ENCODE data around the gene POU2F2. TPM values are rescaled to one million over a fixed set of nuclear protein-coding genes. Genes with fewer than 3 reads are reported as not detected.

POU2F2 gene
- total RNA-seq, 3 donors from 2014 or later: 83.9 to 123 (median 85.7) TPM

GRCh38 chr19:42123765-42124164, 8.5 kb downstream of the POU2F2 start:
- Mint-ChIP-seq H3K4me3 (peak overlapping the region; percentile 86), H3K9me3 (no peaks in the 10 kb centered on the region), H3K27me3 (ENCODE audit: low read depth) (no peaks in the 10 kb centered on the region), H3K36me3 (ENCODE audit: insufficient read depth) (peaks cover 15% of the 10 kb centered on the region), H3K4me1 (ENCODE audit: low read depth) (peaks cover 79% of the 10 kb centered on the region)
- DNase-seq: no peak
- no peak for ATAC-seq

- DNase-seq (peak; percentile 68), ATAC-seq (peak; percentile 79 to 82)
- no peaks in the 10 kb centered on the region for H3K27me3 Mint-ChIP-seq (ENCODE audit: low read depth)
- H3K36me3 Mint-ChIP-seq (ENCODE audit: insufficient read depth): peaks cover 16% of the 10 kb centered on the region
- peak overlapping the region; percentile 86 for H3K4me3 Mint-ChIP-seq
- H3K9me3 Mint-ChIP-seq: no peaks in the 10 kb centered on the region
- H3K4me1 Mint-ChIP-seq (ENCODE audit: low read depth): peaks cover 76% of the 10 kb centered on the region
Measured at GRCh38 chr19:42122691-42123607, 9.3 kb downstream of the POU2F2 start.

GRCh38 chr19:42121656-42122069, 10.6 kb downstream of the POU2F2 start:
- H3K36me3 Mint-ChIP-seq (ENCODE audit: insufficient read depth): peaks cover 18% of the 10 kb centered on the region
- peak; percentile 78 for ATAC-seq
- no peaks in the 10 kb centered on the region for H3K9me3 Mint-ChIP-seq
- H3K4me1 Mint-ChIP-seq (ENCODE audit: low read depth): peaks cover 67% of the 10 kb centered on the region
- peak overlapping the region; percentile 86 for H3K4me3 Mint-ChIP-seq
- no peaks in the 10 kb centered on the region for H3K27me3 Mint-ChIP-seq (ENCODE audit: low read depth)
- DNase-seq: peak; percentile 88

GRCh38 chr19:42121036-42121621, 11.1 kb downstream of the POU2F2 start:
- DNase-seq (no peak), ATAC-seq (peak in 1 of 2 donors; percentile 2)
- Mint-ChIP-seq H3K4me3 (peak overlapping the region; percentile 86), H3K27me3 (ENCODE audit: low read depth) (no peaks in the 10 kb centered on the region), H3K36me3 (ENCODE audit: insufficient read depth) (peaks cover 22% of the 10 kb centered on the region), H3K9me3 (no peaks in the 10 kb centered on the region), H3K4me1 (ENCODE audit: low read depth) (peaks cover 65% of the 10 kb centered on the region)

GRCh38 chr19:42120276-42120980, 11.8 kb downstream of the POU2F2 start:
- Mint-ChIP-seq H3K4me1 (ENCODE audit: low read depth) (peaks cover 64% of the 10 kb centered on the region), H3K9me3 (no peaks in the 10 kb centered on the region), H3K36me3 (ENCODE audit: insufficient read depth) (peaks cover 25% of the 10 kb centered on the region), H3K4me3 (peak overlapping the region; percentile 86), H3K27me3 (ENCODE audit: low read depth) (no peaks in the 10 kb centered on the region)
- ATAC-seq (no peak), DNase-seq (no peak)

- Mint-ChIP-seq H3K4me1 (ENCODE audit: low read depth) (peaks cover 54% of the 10 kb centered on the region), H3K4me3 (no peak overlapping the region), H3K9me3 (no peaks in the 10 kb centered on the region), H3K27me3 (ENCODE audit: low read depth) (no peaks in the 10 kb centered on the region), H3K36me3 (ENCODE audit: insufficient read depth) (peaks cover 36% of the 10 kb centered on the region)
- ATAC-seq: no peak
- DNase-seq: no peak
Measured at GRCh38 chr19:42117076-42117475, 15.2 kb downstream of the POU2F2 start.

- no peaks in the 10 kb centered on the region for H3K9me3 Mint-ChIP-seq
- H3K36me3 Mint-ChIP-seq (ENCODE audit: insufficient read depth): peaks cover 35% of the 10 kb centered on the region
- no peak overlapping the region for H3K4me3 Mint-ChIP-seq
- DNase-seq (no peak), ATAC-seq (no peak)
- no peaks in the 10 kb centered on the region for H3K27me3 Mint-ChIP-seq (ENCODE audit: low read depth)
- H3K4me1 Mint-ChIP-seq (ENCODE audit: low read depth): peaks cover 53% of the 10 kb centered on the region
Measured at GRCh38 chr19:42116308-42117075, 15.8 kb downstream of the POU2F2 start.

GRCh38 chr19:42115705-42116104, 16.5 kb downstream of the POU2F2 start:
- Mint-ChIP-seq H3K4me3 (no peak overlapping the region), H3K4me1 (ENCODE audit: low read depth) (peaks cover 53% of the 10 kb centered on the region)
- ATAC-seq: no peak

GRCh38 chr19:42115219-42115618, 17.0 kb downstream of the POU2F2 start:
- Mint-ChIP-seq H3K9me3 (no peaks in the 10 kb centered on the region), H3K4me1 (ENCODE audit: low read depth) (peaks cover 48% of the 10 kb centered on the region), H3K4me3 (no peak overlapping the region), H3K27me3 (ENCODE audit: low read depth) (no peaks in the 10 kb centered on the region), H3K36me3 (ENCODE audit: insufficient read depth) (peaks cover 42% of the 10 kb centered on the region)
- ATAC-seq (no peak), DNase-seq (no peak)

More at GRCh38 chr19:42115705-42116104, 16.5 kb downstream of the POU2F2 start:
- H3K36me3 Mint-ChIP-seq (ENCODE audit: insufficient read depth): peaks cover 40% of the 10 kb centered on the region
- H3K27me3 Mint-ChIP-seq (ENCODE audit: low read depth): no peaks in the 10 kb centered on the region
- no peaks in the 10 kb centered on the region for H3K9me3 Mint-ChIP-seq
- no peak for DNase-seq

GRCh38 chr19:42114412-42114811, 17.8 kb downstream of the POU2F2 start:
- Mint-ChIP-seq H3K27me3 (ENCODE audit: low read depth) (no peaks in the 10 kb centered on the region), H3K4me3 (no peak overlapping the region), H3K9me3 (no peaks in the 10 kb centered on the region), H3K4me1 (ENCODE audit: low read depth) (peaks cover 43% of the 10 kb centered on the region), H3K36me3 (ENCODE audit: insufficient read depth) (peaks cover 42% of the 10 kb centered on the region)
- DNase-seq (no peak), ATAC-seq (no peak)

- peaks cover 42% of the 10 kb centered on the region for H3K36me3 Mint-ChIP-seq (ENCODE audit: insufficient read depth)
Measured at GRCh38 chr19:42113641-42114348, 18.5 kb downstream of the POU2F2 start.

GRCh38 chr19:42111811-42112210, 20.4 kb downstream of the POU2F2 start:
- no peak for DNase-seq
- Mint-ChIP-seq H3K27me3 (ENCODE audit: low read depth) (no peaks in the 10 kb centered on the region), H3K9me3 (no peaks in the 10 kb centered on the region), H3K4me1 (ENCODE audit: low read depth) (peaks cover 47% of the 10 kb centered on the region), H3K36me3 (ENCODE audit: insufficient read depth) (peaks cover 41% of the 10 kb centered on the region), H3K4me3 (no peak overlapping the region)
- no peak for ATAC-seq

More at GRCh38 chr19:42113641-42114348, 18.5 kb downstream of the POU2F2 start:
- H3K9me3 Mint-ChIP-seq: no peaks in the 10 kb centered on the region
- ATAC-seq: no peak
- peaks cover 45% of the 10 kb centered on the region for H3K4me1 Mint-ChIP-seq (ENCODE audit: low read depth)
- DNase-seq: no peak
- no peaks in the 10 kb centered on the region for H3K27me3 Mint-ChIP-seq (ENCODE audit: low read depth)
- H3K4me3 Mint-ChIP-seq: no peak overlapping the region

- H3K9me3 Mint-ChIP-seq: no peaks in the 10 kb centered on the region
- no peak for DNase-seq
- H3K36me3 Mint-ChIP-seq (ENCODE audit: insufficient read depth): peaks cover 41% of the 10 kb centered on the region
- no peaks in the 10 kb centered on the region for H3K27me3 Mint-ChIP-seq (ENCODE audit: low read depth)
- H3K4me3 Mint-ChIP-seq: no peak overlapping the region
- no peak for ATAC-seq
- peaks cover 47% of the 10 kb centered on the region for H3K4me1 Mint-ChIP-seq (ENCODE audit: low read depth)
Measured at GRCh38 chr19:42111384-42111783, 20.9 kb downstream of the POU2F2 start.

All from activated T-cell treated with anti-CD3 and anti-CD28 coated beads, Interleukin-2, amount 50 U/mL, for 4 hours (primary cell).